AG09309 (cell line): ENCODE measurements around the gene KRT31.
"Not testable (repeated sequence)": the region's sequence is repeated elsewhere in the genome, so short reads cannot be mapped to it uniquely, and the experiment has no call there.

Experiments
- DNase-seq: peaks from one replicate; pipeline ENCODE4 v3.0.0-alpha.2; 2010; ENCODE audit warnings: low read depth
- H3K4me3 ChIP-seq: 2 replicates; pipeline ENCODE4 v1.5.1; 2011; ENCODE audit warnings: mild to moderate bottlenecking, low read depth, low read length, moderate library complexity; ENCODE audit not compliant: control insufficient read depth
- CTCF ChIP-seq: IDR thresholded peaks from 2 replicates; pipeline ENCODE4 v1.5.1; 2011; ENCODE audit warnings: mild to moderate bottlenecking, low read depth, low read length, inconsistent platforms; ENCODE audit not compliant: insufficient read depth, control insufficient read depth; ENCODE audit errors: missing control alignments

KRT31 gene

GRCh38 chr17:41347869-41348760, 49.3 kb downstream of the KRT31 start:
- no peak for TF ChIP-seq CTCF
- no peak overlapping the region for H3K4me3 ChIP-seq
- no peak for DNase-seq

GRCh38 chr17:41346421-41346820, 51.0 kb downstream of the KRT31 start:
- not testable (repeated sequence) for H3K4me3 ChIP-seq, DNase-seq

- no peak for DNase-seq
- TF ChIP-seq CTCF, result no peak
- no peak overlapping the region for H3K4me3 ChIP-seq
Measured at GRCh38 chr17:41345992-41346391, 51.4 kb downstream of the KRT31 start.
